K562 (cell line): ENCODE data around the gene TBC1D5. TPM values are rescaled to one million over a fixed set of nuclear protein-coding genes. Genes with fewer than 3 reads are reported as not detected.

Experiments
- C11orf30 ChIP-seq: fragments of 450-650 bp; IDR thresholded peaks from 2 replicates; pipeline ENCODE4 v1.6.1; 2016; ENCODE audit warnings: low read depth, mild to moderate bottlenecking
- CBFB ChIP-seq: sonication (generic); formaldehyde crosslinking; IDR thresholded peaks from 2 replicates; pipeline ENCODE4 v1.4.0; 2020; ENCODE audit warnings: mild to moderate bottlenecking, missing genetic modification reagents
- DACH1 ChIP-seq: fragments of 450-650 bp; IDR thresholded peaks from 2 replicates; pipeline ENCODE4 v1.6.1; 2018; ENCODE audit not compliant: partially characterized antibody
- FOXJ3 ChIP-seq: sonication (generic); formaldehyde crosslinking; IDR thresholded peaks from 2 replicates; pipeline ENCODE4 v1.4.0; 2020; ENCODE audit warnings: mild to moderate bottlenecking, missing genetic modification reagents
- FOXP1 ChIP-seq: sonication (generic); formaldehyde crosslinking; IDR thresholded peaks from 2 replicates; pipeline ENCODE4 v1.8.0; 2022; ENCODE audit warnings: mild to moderate bottlenecking, missing genetic modification reagents
- HMG20A ChIP-seq: fragments of 450-650 bp; formaldehyde crosslinking; conservative IDR thresholded peaks from 2 replicates; pipeline ENCODE4 v1.4.0; 2020; ENCODE audit warnings: mild to moderate bottlenecking, mixed read lengths
- HOMEZ ChIP-seq: fragments of 250-450 bp; sonication (Bioruptor Pico); IDR thresholded peaks from 2 replicates; pipeline ENCODE4 v1.4.0; 2020; ENCODE audit warnings: mild to moderate bottlenecking, moderate library complexity
- MYNN ChIP-seq, 2 experiments: sonication (generic); formaldehyde crosslinking in 1 of 2; IDR thresholded peaks; 2 replicates each; pipeline versions ENCODE4 v1.5.0 to v1.6.1; 2016 to 2020; ENCODE audit warnings: antibody characterized with exemption in 1 of 2, missing genetic modification reagents in 1 of 2
- RBFOX2 ChIP-seq: fragments of 200-400 bp; formaldehyde crosslinking; IDR thresholded peaks from 2 replicates; pipeline ENCODE4 v1.6.1; 2017; ENCODE audit warnings: low read depth, mild to moderate bottlenecking, low read length, moderate library complexity
- TAL1 ChIP-seq: fragments of 450-650 bp; IDR thresholded peaks from 2 replicates; pipeline ENCODE4 v1.6.1; 2016; ENCODE audit warnings: mild to moderate bottlenecking
- ZBTB17 ChIP-seq: fragments of 450-650 bp; formaldehyde crosslinking; IDR thresholded peaks from 2 replicates; pipeline ENCODE4 v1.4.0; 2020; ENCODE audit warnings: mild to moderate bottlenecking
- ZBTB5 ChIP-seq: fragments of 450-650 bp; IDR thresholded peaks from 2 replicates; pipeline ENCODE4 v1.6.1; 2017; ENCODE audit warnings: antibody characterized with exemption
- ZKSCAN8 ChIP-seq: fragments of 200-800 bp; sonication (Bioruptor generic); IDR thresholded peaks from 2 replicates; pipeline ENCODE4 v1.6.1; 2016; ENCODE audit warnings: missing genetic modification characterization, missing compliant biosample characterization
- ZNF316 ChIP-seq: fragments of 450-650 bp; IDR thresholded peaks from 2 replicates; pipeline ENCODE4 v1.6.1; 2016
- ZNF41 ChIP-seq: fragments of 250-450 bp; sonication (Bioruptor Pico); conservative IDR thresholded peaks from 2 replicates; pipeline ENCODE4 v1.4.0; 2020; ENCODE audit warnings: mild to moderate bottlenecking
- polyA plus RNA-seq, 8 experiments: library from polyadenylated mRNA; depleted of rRNA in 4 of 8; stranded (reverse) in 5 of 8; unstranded in 3 of 8; fragments of >200 nt; fragmentation: Nextera tagmentation in 2 of 8; fragmentation: Illumina TruSeq in 1 of 8; extraction: Ambion mirVana in 2 of 8; extraction: Trizol in 1 of 8; gene quantifications; 2 replicates each; pipeline versions ENCODE4 v1.2.1 to v1.2.3, GENCODE V29; 2011 to 2014; ENCODE audit warnings: inconsistent platforms in 1 of 8, missing spikeins in 1 of 8
- total RNA-seq, 7 experiments: library from RNA; depleted of rRNA in 6 of 7; stranded (reverse); fragments of >200 nt in 6 of 7; fragmentation: Illumina TruSeq in 2 of 7; extraction: Trizol in 2 of 7; gene quantifications; 2 replicates each; pipeline versions ENCODE4 v1.2.1 to v1.2.3, GENCODE V29; 2011 to 2021; ENCODE audit warnings: low replicate concordance in 1 of 7

The TBC1D5 gene
- total and polyA plus RNA-seq, 9 of the 15 experiments (the other 6 are each of a cell fraction or from before 2014, with no cell fraction given): 2.9 to 38.1 (median 25.6) TPM

- TF ChIP-seq CBFB (no peak), ZKSCAN8 (no peak), FOXJ3 (CRISPR knock-in tag) (no peak), C11orf30 (peak; percentile 39; the same call in 1 of the 2 replicates), ZNF316 (peak; percentile 70), TAL1 (no peak), MYNN (IDR thresholded peaks at IDR 0.05) (no peak), MYNN (CRISPR knock-in tag; IDR thresholded peaks at IDR 0.05) (no peak), RBFOX2 (no peak), ZNF41 (CRISPR knock-in tag) (no peak), ZBTB17 (CRISPR knock-in tag) (no peak), DACH1 (no peak), ZBTB5 (no peak), HOMEZ (no peak), HMG20A (CRISPR knock-in tag) (no peak), FOXP1 (CRISPR knock-in tag) (no peak)
Measured at GRCh38 chr3:17501745-17502144, 240.7 kb downstream of the TBC1D5 start (continued).
